Smooth muscle cell (in vitro differentiated cells): ENCODE measurements around the gene SUN1. TPM values are rescaled to one million over a fixed set of nuclear protein-coding genes. Genes with fewer than 3 reads are reported as not detected.

ENCODE experiments used
- DNase-seq: peaks from one replicate; lab custom pipeline; 2025; ENCODE audit not compliant: unreplicated experiment; lab: John Stamatoyannopoulos, UW
- H2AFZ ChIP-seq: fragments of 200-600 bp; sonication (generic); 2 replicates; pipeline ENCODE4 v1.6.0; 2016; ENCODE audit warnings: antibody characterized with exemption, low read depth, mild to moderate bottlenecking
- H3F3A ChIP-seq: fragments of 200-600 bp; sonication (generic); 2 replicates; pipeline ENCODE4 v1.6.0; 2017; ENCODE audit warnings: antibody characterized with exemption, low read depth
- H3K27ac ChIP-seq: fragments of 200-600 bp; sonication (generic); 2 replicates; pipeline ENCODE4 v1.5.1; 2016; ENCODE audit warnings: low read depth, mild to moderate bottlenecking
- H3K27me3 ChIP-seq: fragments of 200-600 bp; sonication (generic); 2 replicates; pipeline ENCODE4 v1.6.1; 2016; ENCODE audit warnings: low read depth, mild to moderate bottlenecking
- H3K36me3 ChIP-seq: fragments of 200-600 bp; sonication (generic); 2 replicates; pipeline ENCODE4 v1.5.1; 2016; ENCODE audit warnings: low read depth
- H3K4me1 ChIP-seq: fragments of 200-600 bp; sonication (generic); 2 replicates; pipeline ENCODE4 v1.5.1; 2016; ENCODE audit warnings: low read depth
- H3K4me2 ChIP-seq: fragments of 200-600 bp; sonication (generic); 2 replicates; pipeline ENCODE4 v1.6.0; 2016; ENCODE audit warnings: mild to moderate bottlenecking
- H3K4me3 ChIP-seq: fragments of 200-600 bp; sonication (generic); 2 replicates; pipeline ENCODE4 v1.5.1; 2016; ENCODE audit warnings: mild to moderate bottlenecking
- H3K79me2 ChIP-seq: fragments of 200-600 bp; sonication (generic); 2 replicates; pipeline ENCODE4 v1.6.0; 2016; ENCODE audit warnings: low read depth, mild to moderate bottlenecking
- H3K9ac ChIP-seq: fragments of 200-600 bp; sonication (generic); 2 replicates; pipeline ENCODE4 v1.6.0; 2016; ENCODE audit warnings: low read depth
- H3K9me3 ChIP-seq: fragments of 200-600 bp; sonication (generic); replicated peaks from 2 replicates; pipeline ENCODE4 v1.5.1; 2016; ENCODE audit warnings: low read depth
- H4K20me1 ChIP-seq: fragments of 200-600 bp; sonication (generic); 2 replicates; pipeline ENCODE4 v1.6.0; 2016; ENCODE audit warnings: low read depth
- CTCF ChIP-seq: fragments of 200-600 bp; sonication (generic); IDR thresholded peaks from 2 replicates; pipeline ENCODE4 v1.5.1; 2017; ENCODE audit warnings: borderline replicate concordance, mild to moderate bottlenecking, antibody characterized with exemption; ENCODE audit not compliant: insufficient read depth, poor library complexity, severe bottlenecking
- WGBS: methylation state at CpG from one replicate; pipeline ENCODE4 v1.1.7; 2016; ENCODE audit warnings: low lambda C conversion rate; 5-methylcytosine and 5-hydroxymethylcytosine counted together
- polyA plus RNA-seq: library from polyadenylated mRNA; unstranded; fragments of >200 nt; fragmentation: Nextera tagmentation; extraction: Ambion mirVana; gene quantifications from 2 replicates; pipeline ENCODE4 v1.2.1, GENCODE V29; 2016
- total RNA-seq: library from RNA; depleted of rRNA; stranded (reverse); fragments of >200 nt; gene quantifications from 2 replicates; pipeline ENCODE4 v1.2.3, GENCODE V29; 2014

The SUN1 gene
- total and polyA plus RNA-seq, 2 experiments from 2014 or later = 50.7 to 90.3 TPM

GRCh38 chr7:840001-840600, 7.8 kb downstream of the SUN1 start:
- Histone ChIP-seq H3K27me3 (no peaks in the 10 kb centered on the region), H3K79me2 (peaks cover 22% of the 10 kb centered on the region), H3F3A (no peaks in the 10 kb centered on the region), H3K4me3 (no peak overlapping the region), H3K9me3 (no peaks in the 10 kb centered on the region), H3K4me1 (no peaks in the 10 kb centered on the region), H4K20me1 (peaks cover 34% of the 10 kb centered on the region), H2AFZ (no peak overlapping the region), H3K9ac (no peak overlapping the region), H3K27ac (no peak overlapping the region), H3K36me3 (no peaks in the 10 kb centered on the region), H3K4me2 (no peak overlapping the region)
- WGBS = 94% methylated on average over 24 of the region's 24 CpGs
- no peak for TF ChIP-seq CTCF
- DNase-seq = no peak

- H3K4me2 ChIP-seq = no peak overlapping the region
- WGBS = 97% methylated on average over 16 of the region's 16 CpGs
- H3K9ac ChIP-seq = no peak overlapping the region
- no peaks in the 10 kb centered on the region for H3K27me3 ChIP-seq
- H3F3A ChIP-seq = no peaks in the 10 kb centered on the region
- H4K20me1 ChIP-seq = peaks cover 17% of the 10 kb centered on the region
- H3K27ac ChIP-seq = no peak overlapping the region
- H3K4me3 ChIP-seq = no peak overlapping the region
- H3K4me1 ChIP-seq = no peaks in the 10 kb centered on the region
- no peak for TF ChIP-seq CTCF
- no peaks in the 10 kb centered on the region for H3K36me3 ChIP-seq
- no peak overlapping the region for H2AFZ ChIP-seq
- no peak for DNase-seq
- H3K9me3 ChIP-seq = no peaks in the 10 kb centered on the region
- H3K79me2 ChIP-seq = peaks cover 13% of the 10 kb centered on the region
Observed at GRCh38 chr7:841943-842342, 9.7 kb downstream of the SUN1 start.

GRCh38 chr7:842431-843031, 10.3 kb downstream of the SUN1 start:
- TF ChIP-seq CTCF = no peak
- Histone ChIP-seq H3K27me3 (no peaks in the 10 kb centered on the region), H2AFZ (no peak overlapping the region), H3K79me2 (peaks cover 13% of the 10 kb centered on the region), H3K9ac (no peak overlapping the region), H4K20me1 (peaks cover 11% of the 10 kb centered on the region), H3K4me1 (no peaks in the 10 kb centered on the region), H3F3A (no peaks in the 10 kb centered on the region), H3K36me3 (no peaks in the 10 kb centered on the region), H3K27ac (no peak overlapping the region), H3K9me3 (no peaks in the 10 kb centered on the region), H3K4me2 (no peak overlapping the region), H3K4me3 (no peak overlapping the region)
- DNase-seq = no peak
- 98% methylated on average over 8 of the region's 8 CpGs for WGBS

GRCh38 chr7:843230-843629, 11.0 kb downstream of the SUN1 start:
- WGBS = 97% methylated on average over 17 of the region's 17 CpGs
- H2AFZ ChIP-seq = no peak overlapping the region
- no peak for TF ChIP-seq CTCF
- peaks cover 7% of the 10 kb centered on the region for H3K79me2 ChIP-seq
- H3K36me3 ChIP-seq = no peaks in the 10 kb centered on the region
- H3K4me3 ChIP-seq = no peak overlapping the region
- H3K9me3 ChIP-seq = no peaks in the 10 kb centered on the region
- no peak overlapping the region for H3K27ac ChIP-seq
- no peak overlapping the region for H3K4me2 ChIP-seq
- H3K4me1 ChIP-seq = no peaks in the 10 kb centered on the region
- H4K20me1 ChIP-seq = peaks cover 4% of the 10 kb centered on the region
- H3K27me3 ChIP-seq = no peaks in the 10 kb centered on the region
- H3F3A ChIP-seq = no peaks in the 10 kb centered on the region
- no peak overlapping the region for H3K9ac ChIP-seq
- DNase-seq = no peak
